ENCODE results near the gene ELMOD3. TPM values are rescaled to one million over a fixed set of nuclear protein-coding genes. Genes with fewer than 3 reads are reported as not detected.

The ELMOD3 gene
- total and polyA plus RNA-seq, 2 of the 8 experiments (the other 6 are each of a cell fraction or from before 2014, with no cell fraction given) = 8.5 to 10.2 TPM

GRCh38 chr2:85371045-85371444 lies 16.5 kb downstream of the ELMOD3 start:
- Histone ChIP-seq H2BK5ac (ENCODE audit: low read depth, low read length) (no peak overlapping the region), H2BK15ac (ENCODE audit: low read length) (no peak overlapping the region), H3K4me1 (replicated peaks in 1 of 4; ENCODE audit: control insufficient read depth in 3 of 4, insufficient read depth in 4 of 4, low read length in 3 of 4) (no peaks in the 10 kb centered on the region), H4K91ac (replicated peaks; ENCODE audit: insufficient read length, low read length) (no peak overlapping the region), H2AFZ (ENCODE audit: low read length) (no peak overlapping the region), H3K9me3 (ENCODE audit: insufficient read depth in 2 of 2, low read depth in 1 of 2, low read length in 1 of 2) (no peaks in the 10 kb centered on the region), H3K4ac (replicated peaks; ENCODE audit: insufficient read length, low read depth, low read length) (no peak overlapping the region), H3K18ac (ENCODE audit: extremely low read depth, low read length) (no peak overlapping the region), H3K4me3 (ENCODE audit: extremely low read depth in 1 of 4, insufficient read depth in 2 of 4, low read depth in 3 of 4, low read length in 4 of 4) (no peak overlapping the region), H4K5ac (ENCODE audit: insufficient read length, low read depth, low read length) (no peak overlapping the region), H3K79me2 (ENCODE audit: control insufficient read depth in 1 of 2, insufficient read depth in 2 of 2, low read length in 2 of 2) (no peaks in the 10 kb centered on the region), H3K14ac (ENCODE audit: insufficient read length) (no peak overlapping the region), H3K56ac (replicated peaks; ENCODE audit: insufficient read length, low read depth, low read length) (no peak overlapping the region), H2BK12ac (ENCODE audit: low read depth, low read length) (no peak overlapping the region), H3K4me2 (ENCODE audit: insufficient read depth in 1 of 2, low read depth in 2 of 2, low read length in 2 of 2) (no peak overlapping the region), H3K23me2 (ENCODE audit: low read depth, low read length) (no peaks in the 10 kb centered on the region), H2AK5ac (ENCODE audit: low read depth, low read length) (no peak overlapping the region), H2BK120ac (replicated peaks; ENCODE audit: low read depth, low read length) (no peak overlapping the region), H4K8ac (ENCODE audit: extremely low read depth, insufficient read depth, low read length) (no peak overlapping the region), H3K27me3 (replicated peaks in 1 of 4; ENCODE audit: control insufficient read depth in 3 of 4, extremely low read depth in 1 of 4, insufficient read depth in 3 of 4, low read length in 3 of 4) (no peaks in the 10 kb centered on the region), H2BK20ac (ENCODE audit: low read length) (no peak overlapping the region), H3K23ac (ENCODE audit: insufficient read length) (no peak overlapping the region), H4K20me1 (replicated peaks in 1 of 2; ENCODE audit: control insufficient read depth in 1 of 2, insufficient read depth in 2 of 2, low read length in 2 of 2) (no peaks in the 10 kb centered on the region), H3K79me1 (ENCODE audit: low read depth, low read length) (no peaks in the 10 kb centered on the region), H3K36me3 (ENCODE audit: control insufficient read depth in 2 of 4, insufficient read depth in 4 of 4, low read length in 3 of 4) (no peaks in the 10 kb centered on the region), H3K9ac (replicated peaks in 1 of 4; ENCODE audit: extremely low read depth in 1 of 4, low read depth in 3 of 4, low read length in 3 of 4) (no peak overlapping the region), H3K27ac (ENCODE audit: low read depth, low read length) (no peak overlapping the region)
- ChIA-PET CTCF (ENCODE audit: partially characterized antibody) (interaction anchor here (0.5 to 2.1 kb wide), 8 partner anchors 13 to 267 kb away, joined by 3 to 8 read pairs (median 4); no protein-coding TSS in a partner anchor), POLR2A (ENCODE audit: partially characterized antibody) (interaction anchor here (0.9 to 2.2 kb wide), 6 partner anchors 8 to 232 kb away, joined by 3 to 9 read pairs (median 3); partner anchors contain the start of genes TGOLN2 and TMEM150A)
- 92% methylated on average over 11 of the region's 11 CpGs; no CpG with 5 or more reads in 1 of the 2 experiments for WGBS, 2 experiments (ENCODE audit: extremely low coverage in 1 of 2, insufficient coverage in 1 of 2, insufficient read length in 1 of 2, insufficient replicate concordance in 2 of 2, low coverage in 1 of 2, low lambda C conversion rate in 2 of 2, missing lambda C conversion rate in 1 of 2)
- DNase-seq (ENCODE audit: low read depth in 1 of 2, low spot score in 2 of 2) (no peak), FAIRE-seq (no peak)
- TF ChIP-seq EGR1 (IDR thresholded peaks at IDR 0.05; ENCODE audit: borderline replicate concordance, low read depth, low read length) (no peak), FOSL1 (IDR thresholded peaks at IDR 0.05; ENCODE audit: insufficient read depth, low read depth, low read length) (no peak), SIRT6 (IDR thresholded peaks at IDR 0.05; ENCODE audit: low read length) (no peak), SAP30 (IDR thresholded peaks at IDR 0.05; ENCODE audit: insufficient read depth, insufficient replicate concordance, low read length) (no peak), PHF8 (conservative IDR thresholded peaks at IDR 0.05; ENCODE audit: low read depth, low read length) (no peak), CBX8 (IDR thresholded peaks at IDR 0.05; ENCODE audit: borderline replicate concordance, low read depth, low read length) (no peak), SP4 (IDR thresholded peaks at IDR 0.05; ENCODE audit: low read length) (no peak), YY1 (IDR thresholded peaks at IDR 0.05; ENCODE audit: low read depth, low read length) (no peak), JUN (IDR thresholded peaks at IDR 0.05; ENCODE audit: low read depth, low read length) (no peak), TEAD4 (IDR thresholded peaks at IDR 0.05; ENCODE audit: low read depth, low read length) (no peak), TCF12 (IDR thresholded peaks at IDR 0.05; ENCODE audit: low read depth, low read length) (no peak), CREB1 (IDR thresholded peaks at IDR 0.05) (no peak)
- TF ChIP-seq, protein P1, sequence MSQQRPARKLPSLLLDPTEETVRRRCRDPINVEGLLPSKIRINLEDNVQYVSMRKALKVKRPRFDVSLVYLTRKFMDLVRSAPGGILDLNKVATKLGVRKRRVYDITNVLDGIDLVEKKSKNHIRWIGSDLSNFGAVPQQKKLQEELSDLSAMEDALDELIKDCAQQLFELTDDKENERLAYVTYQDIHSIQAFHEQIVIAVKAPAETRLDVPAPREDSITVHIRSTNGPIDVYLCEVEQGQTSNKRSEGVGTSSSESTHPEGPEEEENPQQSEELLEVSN (IDR thresholded peaks at IDR 0.05) = no peak

Data from H1 (cell line).